AG09309 (cell line): ENCODE data around the gene SPARCL1.
"Not testable (repeated sequence)": the region's sequence is repeated elsewhere in the genome, so short reads cannot be mapped to it uniquely, and the experiment has no call there.

Source experiments
- DNase-seq: peaks from one replicate; pipeline ENCODE4 v3.0.0-alpha.2; 2010; ENCODE audit warnings: low read depth
- H3K4me3 ChIP-seq: 2 replicates; pipeline ENCODE4 v1.5.1; 2011; ENCODE audit warnings: mild to moderate bottlenecking, low read depth, low read length, moderate library complexity; ENCODE audit not compliant: control insufficient read depth
- TF ChIP-seq, protein P1 (sequence below): IDR thresholded peaks from 2 replicates; pipeline ENCODE4 v1.5.1; 2011; ENCODE audit warnings: mild to moderate bottlenecking, low read depth, low read length, inconsistent platforms; ENCODE audit not compliant: insufficient read depth, control insufficient read depth; ENCODE audit errors: missing control alignments

SPARCL1 gene

DNA sequence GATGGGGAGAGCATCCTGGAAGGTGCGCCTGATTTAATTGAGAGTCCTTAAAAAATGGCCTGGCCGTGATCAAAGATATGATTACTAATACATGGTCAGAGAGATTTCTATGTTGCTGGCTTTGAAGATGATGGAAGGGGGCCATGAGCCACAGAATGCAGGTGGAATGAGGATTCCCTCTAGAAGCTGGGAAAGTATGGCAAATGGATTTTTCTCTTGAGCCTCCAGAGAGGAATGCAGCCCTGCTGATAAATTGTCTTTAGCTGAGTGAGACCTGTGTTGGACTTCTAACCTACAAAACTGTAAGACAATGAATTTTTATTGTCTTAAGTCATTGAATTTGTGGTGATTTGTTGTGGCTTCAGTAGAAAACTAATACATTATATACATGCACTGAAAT is 99.1 kb downstream of the SPARCL1 start:
- H3K4me3 ChIP-seq = no peak overlapping the region
- TF ChIP-seq, protein P1, sequence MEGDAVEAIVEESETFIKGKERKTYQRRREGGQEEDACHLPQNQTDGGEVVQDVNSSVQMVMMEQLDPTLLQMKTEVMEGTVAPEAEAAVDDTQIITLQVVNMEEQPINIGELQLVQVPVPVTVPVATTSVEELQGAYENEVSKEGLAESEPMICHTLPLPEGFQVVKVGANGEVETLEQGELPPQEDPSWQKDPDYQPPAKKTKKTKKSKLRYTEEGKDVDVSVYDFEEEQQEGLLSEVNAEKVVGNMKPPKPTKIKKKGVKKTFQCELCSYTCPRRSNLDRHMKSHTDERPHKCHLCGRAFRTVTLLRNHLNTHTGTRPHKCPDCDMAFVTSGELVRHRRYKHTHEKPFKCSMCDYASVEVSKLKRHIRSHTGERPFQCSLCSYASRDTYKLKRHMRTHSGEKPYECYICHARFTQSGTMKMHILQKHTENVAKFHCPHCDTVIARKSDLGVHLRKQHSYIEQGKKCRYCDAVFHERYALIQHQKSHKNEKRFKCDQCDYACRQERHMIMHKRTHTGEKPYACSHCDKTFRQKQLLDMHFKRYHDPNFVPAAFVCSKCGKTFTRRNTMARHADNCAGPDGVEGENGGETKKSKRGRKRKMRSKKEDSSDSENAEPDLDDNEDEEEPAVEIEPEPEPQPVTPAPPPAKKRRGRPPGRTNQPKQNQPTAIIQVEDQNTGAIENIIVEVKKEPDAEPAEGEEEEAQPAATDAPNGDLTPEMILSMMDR = no peak
- no peak for DNase-seq

DNA sequence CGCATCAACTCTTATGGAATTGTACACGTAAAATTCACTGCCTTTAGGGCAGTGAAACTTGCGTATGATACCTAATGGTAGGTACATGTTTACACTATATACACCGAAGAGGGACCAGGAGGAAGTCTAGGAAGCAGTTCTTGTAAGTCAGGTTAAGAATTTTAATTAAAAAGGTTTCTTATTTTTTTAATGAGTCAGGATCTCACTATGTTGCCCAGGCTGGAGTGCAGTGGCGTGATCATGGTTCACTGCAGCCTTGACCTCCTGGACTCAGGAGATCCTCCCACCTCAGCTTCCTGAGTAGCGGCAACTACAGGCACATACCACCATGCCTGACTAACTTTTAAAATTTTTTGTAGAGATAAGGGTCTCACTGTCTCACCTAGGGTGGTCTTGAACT is 100.2 kb downstream of the SPARCL1 start:
- no peak overlapping the region for H3K4me3 ChIP-seq
- DNase-seq = no peak
- TF ChIP-seq, protein P1 = no peak

DNA sequence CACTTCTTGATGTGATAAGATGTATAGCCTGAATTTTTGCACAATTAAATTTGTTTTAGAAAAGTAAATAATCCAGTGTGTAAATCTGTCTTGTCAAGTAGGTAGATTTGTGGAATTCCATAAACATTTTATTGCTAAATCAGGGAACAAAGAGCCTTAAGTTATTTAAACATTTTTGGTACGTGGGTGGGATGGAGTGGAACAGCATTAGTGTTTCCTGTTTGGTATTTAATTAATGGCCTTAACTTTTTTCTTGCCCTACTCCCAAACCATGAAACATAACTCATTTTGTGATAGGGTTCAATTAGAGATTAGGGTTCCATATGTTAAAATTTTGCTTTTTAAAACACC is 101.7 kb downstream of the SPARCL1 start:
- DNase-seq = no peak

DNA sequence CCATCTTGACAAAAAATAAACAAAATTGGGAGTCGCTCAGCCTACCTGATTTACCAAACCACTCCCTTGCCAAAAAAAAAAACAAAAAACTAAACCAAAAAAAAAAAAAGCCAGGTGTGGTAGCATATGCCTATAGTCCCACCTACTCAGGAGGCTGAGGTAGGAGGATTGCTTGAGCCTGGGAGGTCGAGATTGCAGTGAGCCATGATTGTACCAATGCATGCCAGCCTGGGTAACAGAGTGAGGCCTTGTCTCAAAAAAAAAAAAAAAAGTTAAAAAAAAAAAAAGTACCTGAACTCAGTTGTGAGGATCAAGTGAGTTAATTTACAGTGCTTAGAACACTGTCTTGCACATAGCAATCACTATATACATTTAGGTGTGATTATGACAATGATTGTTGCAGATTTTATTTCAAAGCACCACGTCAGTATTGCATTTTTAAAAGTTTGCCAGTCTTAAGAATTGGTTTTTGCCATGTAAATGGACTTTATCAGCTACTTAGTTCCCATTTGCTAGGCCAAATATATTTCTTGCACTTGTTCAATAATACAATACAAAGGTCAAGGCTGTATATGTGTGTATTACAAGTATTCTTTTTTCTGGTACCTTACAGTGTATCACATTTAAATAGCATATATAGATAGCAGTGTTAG is 102.2 kb downstream of the SPARCL1 start:
- no peak overlapping the region for H3K4me3 ChIP-seq
- DNase-seq = no peak
- TF ChIP-seq, protein P1 = no peak

More for the DNA sequence above, 101.7 kb downstream of the SPARCL1 start:
- H3K4me3 ChIP-seq = no peak overlapping the region
- TF ChIP-seq, protein P1 = no peak

DNA sequence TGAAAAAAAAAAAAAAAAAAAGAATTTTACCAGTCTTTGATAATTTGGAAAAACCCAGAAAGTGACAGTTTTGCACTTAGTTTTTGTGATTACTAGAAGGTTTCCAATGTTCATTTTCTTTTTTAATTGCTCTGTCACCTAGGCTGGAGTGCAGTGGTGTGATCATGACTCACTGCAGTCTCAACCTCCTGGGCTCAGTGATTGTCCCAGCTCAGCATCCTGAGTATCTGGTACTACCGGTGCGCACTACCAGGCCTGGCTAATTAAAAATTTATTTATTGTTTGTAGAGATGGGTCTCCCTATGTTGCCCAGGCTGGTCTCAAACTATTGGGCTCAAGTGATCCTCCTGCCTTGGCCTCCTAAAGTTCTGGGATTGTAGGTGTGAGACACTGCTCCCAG is 103.5 kb downstream of the SPARCL1 start:
- no peak overlapping the region for H3K4me3 ChIP-seq
- no peak for DNase-seq
- TF ChIP-seq, protein P1 = no peak

DNA sequence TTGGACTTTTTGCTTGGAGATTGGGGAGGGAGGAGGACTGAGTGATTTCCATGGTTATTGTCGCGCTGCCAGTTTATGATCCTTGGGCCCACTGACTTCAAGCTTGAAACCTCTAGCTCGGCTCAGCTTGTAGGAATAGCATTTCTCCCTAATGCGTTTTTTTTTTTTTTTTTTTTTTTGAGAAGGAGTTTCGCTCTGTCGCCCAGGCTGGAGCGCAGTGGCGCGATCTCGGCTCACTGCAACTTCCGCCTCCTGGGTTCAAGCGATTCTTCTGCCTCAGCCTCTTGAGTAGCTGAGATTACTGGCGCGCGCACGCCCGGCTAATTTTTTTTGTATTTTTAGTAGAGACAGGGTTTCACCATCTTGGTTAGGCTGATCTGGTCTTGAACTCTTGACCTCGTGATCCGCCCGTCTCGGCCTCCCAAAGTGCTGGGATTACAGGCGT is 105.1 kb downstream of the SPARCL1 start:
- DNase-seq, H3K4me3 ChIP-seq: not testable (repeated sequence)
